H9 (cell line): ENCODE measurements around the gene CHRNG. TPM values are rescaled to one million over a fixed set of nuclear protein-coding genes. Genes with fewer than 3 reads are reported as not detected.

Experiments used
- DNase-seq: peaks from one replicate; pipeline ENCODE4 v3.0.0-alpha.2; 2017
- H2AFZ ChIP-seq: one replicate; pipeline ENCODE4 v1.6.1; 2013; ENCODE audit warnings: mild to moderate bottlenecking, low read length, control low read depth, moderate library complexity
- H2AK5ac ChIP-seq: 2 replicates; pipeline ENCODE4 v1.6.1; 2013; ENCODE audit warnings: low read length, control low read depth, mixed read lengths; ENCODE audit not compliant: insufficient read length
- H2BK120ac ChIP-seq: one replicate; pipeline ENCODE4 v1.6.1; 2013; ENCODE audit warnings: low read depth, mild to moderate bottlenecking, low read length, control low read depth, inconsistent platforms; ENCODE audit not compliant: poor library complexity, severe bottlenecking
- H2BK12ac ChIP-seq: 2 replicates; pipeline ENCODE4 v1.6.1; 2013; ENCODE audit warnings: low read length, control low read depth, mixed read lengths, low read depth; ENCODE audit not compliant: insufficient read length
- H2BK15ac ChIP-seq: 2 replicates; pipeline ENCODE4 v1.6.1; 2013; ENCODE audit warnings: low read depth, low read length, control low read depth
- H2BK20ac ChIP-seq: one replicate; pipeline ENCODE4 v1.6.1; 2013; ENCODE audit warnings: low read depth, mild to moderate bottlenecking, low read length, control low read depth, inconsistent platforms; ENCODE audit not compliant: poor library complexity, severe bottlenecking
- H2BK5ac ChIP-seq: 2 replicates; pipeline ENCODE4 v1.6.1; 2013; ENCODE audit warnings: low read length, control low read depth, mixed read lengths; ENCODE audit not compliant: insufficient read length
- H3K14ac ChIP-seq: 2 replicates; pipeline ENCODE4 v1.6.1; 2013; ENCODE audit warnings: low read length, control low read depth; ENCODE audit not compliant: insufficient read depth
- H3K18ac ChIP-seq: 2 replicates; pipeline ENCODE4 v1.6.1; 2013; ENCODE audit warnings: low read depth, mild to moderate bottlenecking, mixed read lengths, low read length, control low read depth; ENCODE audit not compliant: insufficient read length
- H3K23ac ChIP-seq: 2 replicates; pipeline ENCODE4 v1.6.1; 2013; ENCODE audit warnings: low read length, control low read depth, mixed read lengths, low read depth; ENCODE audit not compliant: insufficient read length
- H3K23me2 ChIP-seq: 2 replicates; pipeline ENCODE4 v1.6.1; 2013; ENCODE audit warnings: low read depth, mild to moderate bottlenecking, mixed read lengths, low read length, control low read depth; ENCODE audit not compliant: insufficient read length, poor library complexity, severe bottlenecking
- H3K27ac ChIP-seq: 2 replicates; pipeline ENCODE4 v1.5.1; 2013; ENCODE audit warnings: low read length, control low read depth, mixed read lengths, low read depth; ENCODE audit not compliant: insufficient read length
- H3K27me3 ChIP-seq: 2 replicates; pipeline ENCODE4 v1.6.1; 2013; ENCODE audit warnings: low read length, control low read depth, inconsistent platforms; ENCODE audit not compliant: insufficient read depth
- H3K4ac ChIP-seq: 2 replicates; pipeline ENCODE4 v1.6.1; 2013; ENCODE audit warnings: low read depth, mild to moderate bottlenecking, control low read depth, inconsistent platforms, low read length, moderate library complexity
- H3K4me1 ChIP-seq: 2 replicates; pipeline ENCODE4 v1.6.1; 2013; ENCODE audit warnings: low read length, control low read depth, inconsistent platforms; ENCODE audit not compliant: insufficient read depth
- H3K4me2 ChIP-seq: 2 replicates; pipeline ENCODE4 v1.6.1; 2013; ENCODE audit warnings: low read length, control low read depth, mixed read lengths; ENCODE audit not compliant: insufficient read length, insufficient read depth
- H3K56ac ChIP-seq: 2 replicates; pipeline ENCODE4 v1.6.1; 2013; ENCODE audit warnings: low read depth, mild to moderate bottlenecking, mixed read lengths, low read length, control low read depth; ENCODE audit not compliant: insufficient read length
- H3K79me1 ChIP-seq: 2 replicates; pipeline ENCODE4 v1.6.1; 2013; ENCODE audit warnings: low read depth, mild to moderate bottlenecking, moderate library complexity, low read length, control low read depth, inconsistent platforms; ENCODE audit not compliant: insufficient read depth, poor library complexity, severe bottlenecking
- H3K79me2 ChIP-seq: 2 replicates; pipeline ENCODE4 v1.6.1; 2013; ENCODE audit warnings: low read length, control low read depth, inconsistent platforms; ENCODE audit not compliant: insufficient read depth
- H3K9ac ChIP-seq: 2 replicates; pipeline ENCODE4 v1.6.1; 2013; ENCODE audit warnings: low read length, control low read depth, mixed read lengths; ENCODE audit not compliant: insufficient read length; ENCODE audit errors: extremely low read depth
- H3K9me3 ChIP-seq: one replicate; pipeline ENCODE4 v1.6.1; 2013; ENCODE audit warnings: low read depth, low read length, inconsistent platforms; ENCODE audit not compliant: control insufficient read depth
- H3T11ph ChIP-seq: one replicate; pipeline ENCODE4 v1.6.1; 2013; ENCODE audit warnings: mild to moderate bottlenecking, low read length, control low read depth, inconsistent platforms
- H4K20me1 ChIP-seq: one replicate; pipeline ENCODE4 v1.6.1; 2013; ENCODE audit not compliant: control insufficient read depth, insufficient read length, insufficient read depth
- H4K5ac ChIP-seq: 2 replicates; pipeline ENCODE4 v1.6.1; 2013; ENCODE audit warnings: low read depth, mild to moderate bottlenecking, mixed read lengths, low read length, control low read depth; ENCODE audit not compliant: insufficient read length
- H4K8ac ChIP-seq: replicated peaks from 2 replicates; pipeline ENCODE4 v1.6.1; 2013; ENCODE audit warnings: low read length, control low read depth, mixed read lengths, low read depth; ENCODE audit not compliant: insufficient read length
- H4K91ac ChIP-seq: 2 replicates; pipeline ENCODE4 v1.6.1; 2013; ENCODE audit warnings: low read depth, mild to moderate bottlenecking, moderate library complexity, mixed read lengths, low read length, control low read depth; ENCODE audit not compliant: insufficient read length
- H3K27ac Mint-ChIP-seq, 3 experiments: 2 replicates in 2 of 3; 3 replicates in 1 of 3; pipeline ENCODE4 v1.8.0; 2020 to 2021; ENCODE audit warnings: mixed read lengths in 3 of 3, mild to moderate bottlenecking in 1 of 3, moderate library complexity in 1 of 3
- H3K27me3 Mint-ChIP-seq: 2 replicates; pipeline ENCODE4 v1.8.0; 2021; ENCODE audit warnings: low read depth, mild to moderate bottlenecking, moderate library complexity, mixed read lengths
- H3K36me3 Mint-ChIP-seq, 3 experiments: 2 replicates in 2 of 3; 3 replicates in 1 of 3; pipeline ENCODE4 v1.8.0; 2020 to 2021; ENCODE audit warnings: low read depth in 3 of 3, mixed read lengths in 3 of 3; ENCODE audit not compliant: insufficient read depth in 1 of 3
- H3K4me1 Mint-ChIP-seq, 2 experiments: 2 replicates each; pipeline ENCODE4 v1.8.0; 2020; ENCODE audit warnings: mixed read lengths in 2 of 2
- H3K4me3 Mint-ChIP-seq, 2 experiments: 2 replicates in 1 of 2; 3 replicates in 1 of 2; pipeline ENCODE4 v1.8.0; 2020 to 2021; ENCODE audit warnings: mild to moderate bottlenecking in 2 of 2, mixed read lengths in 2 of 2, moderate library complexity in 1 of 2
- H3K9me3 Mint-ChIP-seq, 2 experiments: 2 replicates in 1 of 2; 3 replicates in 1 of 2; pipeline ENCODE4 v1.8.0; 2020; ENCODE audit warnings: mild to moderate bottlenecking in 2 of 2, mixed read lengths in 2 of 2, moderate library complexity in 1 of 2
- CTCF ChIP-seq: fragments of 200-600 bp; sonication (generic); conservative IDR thresholded peaks from 3 replicates; pipeline ENCODE4 v1.8.0; 2021; ENCODE audit warnings: antibody characterized with exemption, mild to moderate bottlenecking
- WGBS: extraction: QIAGEN DNeasy Blood & Tissue Kit; methylation state at CpG from one replicate; pipeline ENCODE4 v1.1.7; 2013; ENCODE audit warnings: missing lambda C conversion rate, low lambda C conversion rate, mixed read lengths; ENCODE audit not compliant: insufficient read length; ENCODE audit errors: extremely low coverage; 5-methylcytosine and 5-hydroxymethylcytosine counted together
- total RNA-seq: library from RNA; stranded (reverse); gene quantifications from 2 replicates; pipeline ENCODE4 v1.2.1, GENCODE V29; 2021

Gene CHRNG
- total RNA-seq, 1 experiment from 2014 or later, result not detected

DNA sequence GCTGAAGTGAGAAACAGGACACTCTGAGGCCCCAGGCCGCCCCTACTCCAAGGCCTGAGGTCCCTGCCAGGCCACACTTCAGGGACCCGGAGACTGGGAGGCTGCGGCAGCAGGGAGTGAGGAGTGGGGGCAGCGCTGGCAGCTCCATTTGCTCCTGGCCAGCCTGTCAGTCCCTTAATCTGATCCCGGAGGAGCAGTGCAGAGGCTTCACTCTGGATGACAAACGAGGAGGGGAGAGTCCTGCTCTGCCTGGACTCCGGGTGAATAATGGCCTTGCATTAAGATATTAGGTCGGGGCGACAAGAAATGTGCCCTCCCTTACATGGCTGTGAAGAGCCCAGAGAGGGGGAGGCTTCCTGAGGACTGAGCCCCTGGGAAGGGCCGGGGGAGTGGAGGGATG, 33.6 kb upstream of the CHRNG start:
- WGBS, result no CpG with 5 or more reads among the region's 10 CpGs
- no peak overlapping the region for H3K18ac ChIP-seq
- peak overlapping the region; percentile 23 for H3K4me2 ChIP-seq
- peaks cover 12% of the 10 kb centered on the region for H3K23me2 ChIP-seq
- H3K79me1 ChIP-seq, result no peaks in the 10 kb centered on the region
- H2BK15ac ChIP-seq, result no peak overlapping the region
- Mint-ChIP-seq H3K27ac (no peak overlapping the region), H3K4me3 (peak overlapping the region in 1 of 2 experiments; percentile 40; a peak in 1 of 5 replicates), H3K36me3 (no peaks in the 10 kb centered on the region), H3K4me1 (peaks cover 17 to 54% of the 10 kb centered on the region in 2 experiments), H3K9me3 (peaks cover 0 to 2% of the 10 kb centered on the region in 2 experiments; a peak in 2 of 5 replicates), H3K27me3 (peaks cover 62% of the 10 kb centered on the region)
- TF ChIP-seq CTCF, result no peak
- DNase-seq, result no peak
- H2BK120ac ChIP-seq, result no peak overlapping the region
- no peak overlapping the region for H4K91ac ChIP-seq
- H3K9me3 ChIP-seq, result no peaks in the 10 kb centered on the region
- peaks cover 3% of the 10 kb centered on the region for H4K20me1 ChIP-seq
- no peaks in the 10 kb centered on the region for H3K79me2 ChIP-seq
- no peak overlapping the region for H2BK20ac ChIP-seq
- no peak overlapping the region for H2AFZ ChIP-seq
- no peak overlapping the region for H2AK5ac ChIP-seq
- H3K27me3 ChIP-seq, result peaks cover 17% of the 10 kb centered on the region
- no peak overlapping the region; the same call in 1 of the 2 replicates for H3K14ac ChIP-seq
- H3K4me1 ChIP-seq, result 0 out of 2 replicates have a peak, but pooled peaks cover 3% of the 10 kb centered on the region
- H4K8ac ChIP-seq, result no peak overlapping the region
- H3T11ph ChIP-seq, result no peak overlapping the region
- H3K27ac ChIP-seq, result no peak overlapping the region
- H3K56ac ChIP-seq, result no peak overlapping the region
- H2BK5ac ChIP-seq, result no peak overlapping the region
- no peak overlapping the region for H3K9ac ChIP-seq
- H4K5ac ChIP-seq, result no peak overlapping the region
- H3K23ac ChIP-seq, result no peak overlapping the region
- H2BK12ac ChIP-seq, result no peak overlapping the region
- no peak overlapping the region for H3K4ac ChIP-seq
